HL-60 (cell line): ENCODE data around the gene KIF2C.

Experiments used
- GABPA ChIP-seq: IDR thresholded peaks from 2 replicates; pipeline ENCODE4 v1.6.1; 2012; ENCODE audit warnings: low read depth
- POLR2AphosphoS5 ChIP-seq: IDR thresholded peaks from 2 replicates; pipeline ENCODE4 v1.6.1; 2012; ENCODE audit warnings: low read depth
- SPI1 ChIP-seq: IDR thresholded peaks from 2 replicates; pipeline ENCODE4 v1.6.1; 2012; ENCODE audit warnings: low read depth, mild to moderate bottlenecking, borderline replicate concordance
- TF ChIP-seq, protein P1 (sequence below): IDR thresholded peaks from one replicate; pipeline ENCODE4 v1.5.1; 2011; ENCODE audit warnings: low read length, control low read depth, inconsistent platforms; ENCODE audit not compliant: insufficient read depth
- TF ChIP-seq, protein P2 (sequence below): IDR thresholded peaks from 2 replicates; pipeline ENCODE4 v1.6.1; 2012; ENCODE audit warnings: low read depth; ENCODE audit not compliant: insufficient replicate concordance

DNA sequence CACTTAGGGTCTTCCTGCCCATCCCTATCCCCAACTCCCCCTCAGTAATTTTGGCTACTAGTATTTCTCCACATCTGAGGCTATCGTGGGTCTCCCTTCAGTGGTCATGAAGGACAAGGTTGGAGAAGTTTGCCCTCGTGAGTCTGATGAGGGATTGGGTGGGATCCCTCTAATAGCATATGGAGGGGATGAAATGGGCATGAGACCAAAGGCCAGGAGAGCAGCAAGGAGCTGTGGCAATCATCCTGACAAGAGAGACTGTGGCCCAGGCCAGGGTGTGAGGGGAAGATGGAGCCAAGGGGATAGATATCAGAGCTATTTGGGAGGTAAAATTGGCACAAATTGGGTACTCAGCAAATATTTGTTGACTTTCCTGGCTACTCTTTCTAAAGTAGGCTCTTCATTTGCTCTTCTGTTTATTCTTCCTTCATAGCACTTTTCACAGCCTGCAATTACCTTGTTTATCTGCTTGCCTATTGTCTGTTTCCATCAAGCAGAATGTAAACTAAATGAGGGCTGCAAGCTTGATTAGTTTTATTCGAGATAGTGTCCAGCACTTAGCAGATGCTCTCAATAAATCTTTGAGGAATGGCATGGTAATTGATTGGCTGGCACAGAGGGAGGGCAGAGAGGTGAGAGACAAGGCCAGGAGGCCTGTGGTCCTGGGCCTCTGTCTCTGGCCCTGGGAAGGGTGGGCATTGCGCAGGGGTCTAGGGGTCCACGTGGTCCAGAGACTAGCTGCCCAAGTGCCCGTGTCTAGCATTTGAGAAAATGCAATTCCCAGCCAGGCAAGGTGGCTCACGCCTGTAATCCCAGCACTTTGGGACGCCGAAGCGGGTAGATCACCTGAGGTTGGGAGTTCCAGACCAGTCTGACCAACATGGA is 59.1 kb downstream of the KIF2C start:
- TF ChIP-seq, protein P1, sequence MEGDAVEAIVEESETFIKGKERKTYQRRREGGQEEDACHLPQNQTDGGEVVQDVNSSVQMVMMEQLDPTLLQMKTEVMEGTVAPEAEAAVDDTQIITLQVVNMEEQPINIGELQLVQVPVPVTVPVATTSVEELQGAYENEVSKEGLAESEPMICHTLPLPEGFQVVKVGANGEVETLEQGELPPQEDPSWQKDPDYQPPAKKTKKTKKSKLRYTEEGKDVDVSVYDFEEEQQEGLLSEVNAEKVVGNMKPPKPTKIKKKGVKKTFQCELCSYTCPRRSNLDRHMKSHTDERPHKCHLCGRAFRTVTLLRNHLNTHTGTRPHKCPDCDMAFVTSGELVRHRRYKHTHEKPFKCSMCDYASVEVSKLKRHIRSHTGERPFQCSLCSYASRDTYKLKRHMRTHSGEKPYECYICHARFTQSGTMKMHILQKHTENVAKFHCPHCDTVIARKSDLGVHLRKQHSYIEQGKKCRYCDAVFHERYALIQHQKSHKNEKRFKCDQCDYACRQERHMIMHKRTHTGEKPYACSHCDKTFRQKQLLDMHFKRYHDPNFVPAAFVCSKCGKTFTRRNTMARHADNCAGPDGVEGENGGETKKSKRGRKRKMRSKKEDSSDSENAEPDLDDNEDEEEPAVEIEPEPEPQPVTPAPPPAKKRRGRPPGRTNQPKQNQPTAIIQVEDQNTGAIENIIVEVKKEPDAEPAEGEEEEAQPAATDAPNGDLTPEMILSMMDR = no peak
- TF ChIP-seq, protein P2, sequence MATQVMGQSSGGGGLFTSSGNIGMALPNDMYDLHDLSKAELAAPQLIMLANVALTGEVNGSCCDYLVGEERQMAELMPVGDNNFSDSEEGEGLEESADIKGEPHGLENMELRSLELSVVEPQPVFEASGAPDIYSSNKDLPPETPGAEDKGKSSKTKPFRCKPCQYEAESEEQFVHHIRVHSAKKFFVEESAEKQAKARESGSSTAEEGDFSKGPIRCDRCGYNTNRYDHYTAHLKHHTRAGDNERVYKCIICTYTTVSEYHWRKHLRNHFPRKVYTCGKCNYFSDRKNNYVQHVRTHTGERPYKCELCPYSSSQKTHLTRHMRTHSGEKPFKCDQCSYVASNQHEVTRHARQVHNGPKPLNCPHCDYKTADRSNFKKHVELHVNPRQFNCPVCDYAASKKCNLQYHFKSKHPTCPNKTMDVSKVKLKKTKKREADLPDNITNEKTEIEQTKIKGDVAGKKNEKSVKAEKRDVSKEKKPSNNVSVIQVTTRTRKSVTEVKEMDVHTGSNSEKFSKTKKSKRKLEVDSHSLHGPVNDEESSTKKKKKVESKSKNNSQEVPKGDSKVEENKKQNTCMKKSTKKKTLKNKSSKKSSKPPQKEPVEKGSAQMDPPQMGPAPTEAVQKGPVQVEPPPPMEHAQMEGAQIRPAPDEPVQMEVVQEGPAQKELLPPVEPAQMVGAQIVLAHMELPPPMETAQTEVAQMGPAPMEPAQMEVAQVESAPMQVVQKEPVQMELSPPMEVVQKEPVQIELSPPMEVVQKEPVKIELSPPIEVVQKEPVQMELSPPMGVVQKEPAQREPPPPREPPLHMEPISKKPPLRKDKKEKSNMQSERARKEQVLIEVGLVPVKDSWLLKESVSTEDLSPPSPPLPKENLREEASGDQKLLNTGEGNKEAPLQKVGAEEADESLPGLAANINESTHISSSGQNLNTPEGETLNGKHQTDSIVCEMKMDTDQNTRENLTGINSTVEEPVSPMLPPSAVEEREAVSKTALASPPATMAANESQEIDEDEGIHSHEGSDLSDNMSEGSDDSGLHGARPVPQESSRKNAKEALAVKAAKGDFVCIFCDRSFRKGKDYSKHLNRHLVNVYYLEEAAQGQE = no peak
- TF ChIP-seq GABPA = no peak
- no peak for TF ChIP-seq POLR2AphosphoS5
- TF ChIP-seq SPI1 = no peak
